HG03460 (cell line): ENCODE data around the gene LZTFL1.

Source experiments
- ATAC-seq: cut with Tn5 transposase; IDR thresholded peaks from one replicate; pipeline ENCODE4 v1.9.1; 2021; ENCODE audit not compliant: unreplicated experiment

LZTFL1 gene

GRCh38 chr3:45814322-45814721 is 27.6 kb downstream of the LZTFL1 start:
- no peak for ATAC-seq

- no peak for ATAC-seq
Observed at GRCh38 chr3:45807681-45808540, 34.0 kb downstream of the LZTFL1 start.

GRCh38 chr3:45807133-45807532 is 34.8 kb downstream of the LZTFL1 start:
- no peak for ATAC-seq

- ATAC-seq: no peak
Observed at GRCh38 chr3:45806072-45806471, 35.8 kb downstream of the LZTFL1 start.

- no peak for ATAC-seq
Observed at GRCh38 chr3:45803252-45803935, 38.5 kb downstream of the LZTFL1 start.

GRCh38 chr3:45802146-45802545 is 39.8 kb downstream of the LZTFL1 start:
- ATAC-seq: no peak

GRCh38 chr3:45800611-45801010 is 41.3 kb downstream of the LZTFL1 start:
- no peak for ATAC-seq

GRCh38 chr3:45799586-45799985 is 42.3 kb downstream of the LZTFL1 start:
- ATAC-seq: no peak

- ATAC-seq: no peak
Observed at GRCh38 chr3:45798034-45798433, 43.9 kb downstream of the LZTFL1 start.

GRCh38 chr3:45796902-45797637 is 44.8 kb downstream of the LZTFL1 start:
- ATAC-seq: no peak

GRCh38 chr3:45795882-45796765 is 45.8 kb downstream of the LZTFL1 start, which contains the start of gene SLC6A20:
Gene SLC6A20 (minus strand): TSS chr3:45796536. CDS start chr3:45796419, 117 bp downstream.
- ATAC-seq: no peak

GRCh38 chr3:45795509-45795881 is 46.4 kb downstream of the LZTFL1 start:
- no peak for ATAC-seq

GRCh38 chr3:45794660-45795059 is 47.3 kb downstream of the LZTFL1 start:
- ATAC-seq: no peak

- no peak for ATAC-seq
Observed at GRCh38 chr3:45794177-45794560, 47.8 kb downstream of the LZTFL1 start.

- no peak for ATAC-seq
Observed at GRCh38 chr3:45793482-45794176, 48.3 kb downstream of the LZTFL1 start.

- no peak for ATAC-seq
Observed at GRCh38 chr3:45792516-45793172, 49.3 kb downstream of the LZTFL1 start.

GRCh38 chr3:45792036-45792435 is 49.9 kb downstream of the LZTFL1 start:
- no peak for ATAC-seq

- no peak for ATAC-seq
Observed at GRCh38 chr3:45790596-45790995, 51.3 kb downstream of the LZTFL1 start.

GRCh38 chr3:45789235-45789812 is 52.6 kb downstream of the LZTFL1 start:
- no peak for ATAC-seq
